Testis (tissue), 2 donors: ENCODE data around the gene ENTPD3.

Source experiments
- POLR2A ChIP-seq: fragments of 450-650 bp; IDR thresholded peaks from one replicate; pipeline ENCODE4 v1.6.1; 2017; ENCODE audit warnings: antibody characterized with exemption, mild to moderate bottlenecking, moderate library complexity
- TF ChIP-seq, protein P1 (sequence below), 3 experiments: fragments of 450-650 bp in 2 of 3; fragments of 200-600 bp in 1 of 3; sonication (generic) in 1 of 3; IDR thresholded peaks; one replicate each; pipeline ENCODE4 v1.5.1; 2016 to 2019; ENCODE audit warnings: antibody characterized with exemption in 3 of 3, mild to moderate bottlenecking in 2 of 3, moderate library complexity in 1 of 3

GRCh38 chr3:40452562-40452875, 65.5 kb downstream of the ENTPD3 start:
- TF ChIP-seq, protein P1, sequence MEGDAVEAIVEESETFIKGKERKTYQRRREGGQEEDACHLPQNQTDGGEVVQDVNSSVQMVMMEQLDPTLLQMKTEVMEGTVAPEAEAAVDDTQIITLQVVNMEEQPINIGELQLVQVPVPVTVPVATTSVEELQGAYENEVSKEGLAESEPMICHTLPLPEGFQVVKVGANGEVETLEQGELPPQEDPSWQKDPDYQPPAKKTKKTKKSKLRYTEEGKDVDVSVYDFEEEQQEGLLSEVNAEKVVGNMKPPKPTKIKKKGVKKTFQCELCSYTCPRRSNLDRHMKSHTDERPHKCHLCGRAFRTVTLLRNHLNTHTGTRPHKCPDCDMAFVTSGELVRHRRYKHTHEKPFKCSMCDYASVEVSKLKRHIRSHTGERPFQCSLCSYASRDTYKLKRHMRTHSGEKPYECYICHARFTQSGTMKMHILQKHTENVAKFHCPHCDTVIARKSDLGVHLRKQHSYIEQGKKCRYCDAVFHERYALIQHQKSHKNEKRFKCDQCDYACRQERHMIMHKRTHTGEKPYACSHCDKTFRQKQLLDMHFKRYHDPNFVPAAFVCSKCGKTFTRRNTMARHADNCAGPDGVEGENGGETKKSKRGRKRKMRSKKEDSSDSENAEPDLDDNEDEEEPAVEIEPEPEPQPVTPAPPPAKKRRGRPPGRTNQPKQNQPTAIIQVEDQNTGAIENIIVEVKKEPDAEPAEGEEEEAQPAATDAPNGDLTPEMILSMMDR (IDR thresholded peaks at IDR 0.05), result no peak
- TF ChIP-seq POLR2A, result no peak
